ENCODE data around the gene PNMA5.

The PNMA5 gene

DNA sequence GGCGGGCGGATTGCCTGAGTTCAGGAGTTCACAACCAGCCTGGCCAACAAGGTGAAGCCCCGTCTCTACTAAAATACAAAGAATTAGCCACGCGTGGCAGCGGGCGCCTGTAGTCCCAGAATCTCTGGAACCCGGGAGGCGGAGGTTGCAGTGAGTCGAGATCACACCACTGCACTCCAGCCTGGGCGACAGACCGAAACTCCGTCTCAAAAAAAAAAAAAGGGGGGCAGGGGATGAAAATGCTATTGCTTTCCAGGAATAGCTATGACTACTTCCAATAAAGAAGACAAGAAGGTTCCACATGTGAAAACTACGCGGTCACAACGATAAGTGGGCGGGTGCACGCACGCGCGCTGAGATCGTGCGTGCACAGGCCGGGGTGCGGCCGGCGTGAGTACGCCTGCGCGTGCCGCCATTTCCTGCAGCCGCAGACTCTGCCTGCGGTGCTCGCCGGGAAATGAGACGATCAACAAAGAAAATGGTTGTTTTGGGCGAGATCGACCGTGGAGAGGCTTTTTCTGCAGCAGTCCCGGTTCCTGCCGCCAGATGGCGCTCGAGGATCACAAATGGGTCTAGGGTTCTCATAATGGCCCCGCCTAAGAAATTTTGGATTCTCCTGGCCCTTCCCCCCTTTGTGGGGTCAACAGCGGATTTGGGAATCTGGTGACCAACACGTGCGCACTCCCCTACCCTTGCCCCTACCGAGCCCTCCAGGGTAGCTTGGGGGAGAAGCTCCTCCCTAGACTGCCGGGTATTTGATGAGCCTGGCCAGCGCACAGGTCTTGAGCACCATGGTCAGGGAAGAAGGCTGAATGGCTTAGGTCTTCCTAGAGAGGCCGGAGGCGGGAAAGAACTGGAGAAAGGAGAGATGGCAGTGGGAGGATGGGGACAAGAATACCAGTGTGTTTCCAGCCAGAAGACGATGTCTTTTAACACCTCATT, 35.1 kb downstream of the PNMA5 start:
- DNase-seq (ENCODE audit: low read depth in 3 of 3), result peak; percentile 69 to 84 (median 80)

- DNase-seq (ENCODE audit: low read depth in 3 of 3), result no peak
Observed at GRCh38 chrX:152958047-152958446, 35.9 kb downstream of the PNMA5 start.

DNA sequence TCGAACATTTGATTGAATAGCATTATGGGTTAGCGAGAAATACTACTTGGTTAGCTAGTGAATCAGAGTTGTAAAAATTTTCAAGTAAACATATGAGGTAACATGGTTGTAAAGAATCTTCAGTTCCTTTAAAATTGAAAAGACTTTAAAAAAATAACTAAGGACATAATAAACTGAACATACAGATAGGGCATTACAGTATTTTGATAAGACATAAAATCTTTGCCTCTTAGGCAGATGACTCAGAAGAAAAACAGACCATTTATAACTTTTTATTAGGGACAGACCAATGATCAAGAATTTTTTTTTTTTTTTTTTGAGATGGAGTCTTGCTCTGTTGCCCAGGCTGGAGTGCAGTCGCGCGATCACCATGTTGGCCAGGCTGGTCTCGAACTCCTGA, 43.1 kb downstream of the PNMA5 start:
- DNase-seq (ENCODE audit: low read depth in 3 of 3), result no peak

GRCh38 chrX:152949114-152949513, 44.8 kb downstream of the PNMA5 start:
- no peak for DNase-seq (ENCODE audit: low read depth in 3 of 3)

- no peak for DNase-seq (ENCODE audit: low read depth in 3 of 3)
Observed at GRCh38 chrX:152946681-152947080, 47.2 kb downstream of the PNMA5 start.

DNA sequence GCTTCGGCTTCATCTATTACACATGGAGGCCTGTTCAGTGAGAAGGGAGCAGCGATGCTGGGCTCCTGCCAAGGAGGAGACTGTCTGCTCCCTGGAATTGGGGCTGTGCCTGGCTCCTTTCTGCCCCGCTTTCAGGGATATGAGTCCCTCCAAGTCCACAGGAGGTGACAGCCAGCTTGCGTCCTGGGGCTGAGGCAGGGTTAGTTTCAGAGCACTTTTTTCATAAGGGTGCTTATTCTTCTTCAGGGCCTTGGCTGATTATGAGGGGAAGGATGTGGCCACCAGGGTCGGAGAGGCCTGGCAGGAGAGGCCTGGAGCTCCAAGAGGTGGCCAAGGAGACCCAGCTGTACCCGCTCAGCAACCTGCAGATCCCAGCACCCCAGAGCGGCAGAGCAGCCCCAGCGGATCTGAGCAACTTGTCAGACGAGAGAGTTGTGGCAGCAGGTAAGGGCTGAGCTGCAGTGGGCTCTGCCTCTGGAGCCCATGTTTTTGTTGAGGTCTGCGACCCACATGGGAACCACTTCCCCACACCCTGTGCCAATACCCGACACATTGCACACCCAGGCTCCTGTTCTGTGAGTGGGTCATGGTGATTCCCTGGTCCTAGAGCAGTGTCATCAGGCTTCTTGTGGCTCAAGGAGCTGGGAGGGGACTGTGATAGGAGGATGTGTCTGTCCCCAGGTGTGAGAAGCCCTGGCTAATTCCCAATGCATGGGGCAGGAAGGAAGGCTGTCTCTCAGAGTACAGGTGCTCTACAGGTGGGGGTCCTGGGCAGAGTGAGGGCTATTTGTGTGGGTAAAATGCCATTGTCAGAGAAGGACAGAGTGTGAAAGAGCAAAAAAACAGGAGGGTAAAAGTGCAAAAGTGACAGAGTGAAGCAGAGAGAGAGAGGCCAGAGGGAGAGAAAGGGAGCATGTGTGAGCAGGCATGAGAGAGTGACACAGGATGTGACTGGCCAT, 48.6 kb downstream of the PNMA5 start:
- no peak for DNase-seq (ENCODE audit: low read depth in 3 of 3)

DNA sequence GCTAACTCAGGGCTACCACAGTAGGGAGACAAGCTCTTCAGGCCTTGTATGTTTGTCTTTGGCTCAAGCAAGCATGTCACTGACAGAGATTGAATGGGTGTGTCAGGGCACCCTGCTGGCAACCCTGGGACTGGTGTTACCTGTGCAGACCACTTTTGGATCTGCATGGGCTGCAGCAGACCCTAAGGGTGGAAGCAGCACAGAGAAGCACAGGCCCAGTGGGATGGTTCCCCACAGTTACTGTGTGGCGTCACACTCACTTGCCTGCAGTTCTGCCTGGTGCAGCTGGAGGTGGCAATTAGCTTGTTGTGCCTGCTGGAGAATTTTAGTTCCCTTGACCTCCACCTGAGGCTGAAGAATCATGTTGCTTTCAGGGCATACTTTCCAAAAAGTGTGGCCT, 50.1 kb downstream of the PNMA5 start:
- no peak for DNase-seq (ENCODE audit: low read depth in 3 of 3)

DNA sequence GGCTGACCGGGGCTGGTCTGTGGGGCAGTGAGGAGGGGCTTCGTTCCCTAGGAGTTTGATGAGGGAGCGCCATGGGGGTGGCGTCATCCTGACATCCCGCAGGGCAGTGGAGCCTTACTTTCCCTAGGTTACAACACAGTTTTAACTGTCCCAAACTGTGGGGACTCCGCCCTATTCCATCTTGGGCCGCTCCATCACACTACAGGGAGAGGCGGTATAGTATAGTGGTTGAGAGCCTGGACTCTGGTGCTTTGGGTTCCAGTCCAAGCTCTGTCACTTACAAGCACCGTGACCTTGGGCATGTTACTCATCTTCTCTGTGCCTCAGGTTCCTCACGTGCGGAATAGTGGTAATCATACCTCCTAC, 51.9 kb downstream of the PNMA5 start:
- no peak for DNase-seq (ENCODE audit: low read depth in 3 of 3)

- DNase-seq (ENCODE audit: low read depth in 3 of 3), result peak; percentile 71 to 81 (median 79)
Observed at GRCh38 chrX:152941328-152942076, 52.4 kb downstream of the PNMA5 start.
